Body of pancreas (tissue), 4 donors: ENCODE data around the gene TEX30. TPM values are rescaled to one million over a fixed set of nuclear protein-coding genes. Genes with fewer than 3 reads are reported as not detected.

Experiments
- ATAC-seq: fragments of 150-250 bp; one replicate; pipeline ENCODE4 v1.9.1; 2016
- DNase-seq, 4 donors: peaks; one replicate each; pipeline ENCODE4 v3.0.0-alpha.2; 2019
- H3K27ac ChIP-seq, 4 donors: fragments of 200-600 bp; sonication (generic); 1 replicate in 3 of 4; 2 replicates in 1 of 4; pipeline versions ENCODE4 v1.5.1 to v1.6.1; 2016 to 2019; ENCODE audit warnings: mild to moderate bottlenecking in 1 of 4, mixed read lengths in 1 of 4, moderate library complexity in 1 of 4
- H3K27me3 ChIP-seq, 2 donors: fragments of 200-600 bp; sonication (generic); one replicate each; pipeline ENCODE4 v1.6.0; 2016; ENCODE audit warnings: mild to moderate bottlenecking in 1 of 2
- H3K36me3 ChIP-seq, 2 donors: fragments of 200-600 bp; sonication (generic); replicated peaks in 1 of 2; 2 replicates each; pipeline ENCODE4 v1.5.1; 2016; ENCODE audit warnings: low read depth in 2 of 2; ENCODE audit not compliant: insufficient read depth in 1 of 2
- H3K4me1 ChIP-seq: fragments of 200-600 bp; sonication (generic); one replicate; pipeline ENCODE4 v1.6.0; 2016
- H3K4me3 ChIP-seq, 2 donors: fragments of 200-600 bp; sonication (generic); 1 replicate in 1 of 2; 2 replicates in 1 of 2; pipeline ENCODE4 v1.5.1; 2016 to 2019
- H3K9me3 ChIP-seq, 3 donors: fragments of 200-600 bp; sonication (generic); 1 replicate in 2 of 3; 2 replicates in 1 of 3; pipeline ENCODE4 v1.5.1; 2016
- CTCF ChIP-seq, 7 experiments: fragments of 450-650 bp in 4 of 7; fragments of 200-600 bp in 3 of 7; sonication (generic) in 3 of 7; IDR thresholded peaks; one replicate each; pipeline ENCODE4 v1.5.1; 2016 to 2019; ENCODE audit warnings: antibody characterized with exemption in 7 of 7
- POLR2A ChIP-seq, 3 donors: fragments of 450-650 bp; IDR thresholded peaks; one replicate each; pipeline ENCODE4 v1.6.1; 2016; ENCODE audit warnings: antibody characterized with exemption in 3 of 3, mild to moderate bottlenecking in 2 of 3
- WGBS, 2 donors: methylation state at CpG; one replicate each; pipeline ENCODE4 v1.1.5; 2017; 5-methylcytosine and 5-hydroxymethylcytosine counted together
- intact Hi-C: fragments of 100-400 bp; cut with DNase I; formaldehyde crosslinking; loops from one replicate; pipeline ENCODE4 v1.15.1; 2023
- total RNA-seq, 2 donors: library from RNA; depleted of rRNA; stranded (reverse); fragments of >200 nt; gene quantifications; one replicate each; pipeline ENCODE4 v1.1.0, GENCODE V29; 2016

Gene TEX30
- total RNA-seq, 2 donors from 2014 or later = 3.6 to 4.2 TPM

GRCh38 chr13:102768909-102769308 lies 4.7 kb downstream of the TEX30 start:
- intact Hi-C loops = no loop called here
- Histone ChIP-seq H3K27ac (no peak overlapping the region), H3K4me1 (peaks cover 6% of the 10 kb centered on the region), H3K27me3 (no peaks in the 10 kb centered on the region), H3K36me3 (no peaks in the 10 kb centered on the region), H3K4me3 (no peak overlapping the region), H3K9me3 (no peaks in the 10 kb centered on the region)
- ATAC-seq = no peak
- WGBS, 2 donors = 64 to 73% methylated on average over 2 of the region's 2 CpGs
- no peak for DNase-seq
- TF ChIP-seq CTCF (IDR thresholded peaks at IDR 0.05) (no peak), POLR2A (IDR thresholded peaks at IDR 0.05) (no peak)

- no peak for TF ChIP-seq POLR2A (IDR thresholded peaks at IDR 0.05)
- no peak for TF ChIP-seq CTCF (IDR thresholded peaks at IDR 0.05)
- Histone ChIP-seq H3K9me3 (no peaks in the 10 kb centered on the region), H3K4me1 (no peaks in the 10 kb centered on the region), H3K27ac (no peak overlapping the region), H3K36me3 (no peaks in the 10 kb centered on the region), H3K4me3 (no peak overlapping the region), H3K27me3 (no peaks in the 10 kb centered on the region)
- 77 to 89% methylated on average over 1 of the region's 1 CpG for WGBS, 2 donors
- intact Hi-C loops = no loop called here
- DNase-seq (no peak), ATAC-seq (no peak)
Observed at GRCh38 chr13:102763741-102764140, 9.8 kb downstream of the TEX30 start.

GRCh38 chr13:102761071-102761470 lies 12.5 kb downstream of the TEX30 start:
- Histone ChIP-seq H3K4me3 (no peak overlapping the region), H3K27me3 (no peaks in the 10 kb centered on the region), H3K27ac (no peak overlapping the region), H3K4me1 (no peaks in the 10 kb centered on the region), H3K36me3 (no peaks in the 10 kb centered on the region), H3K9me3 (no peaks in the 10 kb centered on the region)
- TF ChIP-seq POLR2A (IDR thresholded peaks at IDR 0.05) (no peak), CTCF (IDR thresholded peaks at IDR 0.05) (no peak)
- WGBS, 2 donors = 89 to 96% methylated on average over 1 of the region's 1 CpG
- no peak for ATAC-seq
- intact Hi-C loops = no loop called here
- no peak for DNase-seq

GRCh38 chr13:102758842-102759241 lies 14.7 kb downstream of the TEX30 start:
- Histone ChIP-seq H3K27me3 (no peaks in the 10 kb centered on the region), H3K4me1 (no peaks in the 10 kb centered on the region), H3K36me3 (no peaks in the 10 kb centered on the region), H3K4me3 (no peak overlapping the region), H3K9me3 (no peaks in the 10 kb centered on the region), H3K27ac (no peak overlapping the region)
- TF ChIP-seq CTCF (IDR thresholded peaks at IDR 0.05) (no peak), POLR2A (IDR thresholded peaks at IDR 0.05) (no peak)
- intact Hi-C loops = no loop called here
- no peak for ATAC-seq
- WGBS, 2 donors = 47 to 57% methylated on average over 2 of the region's 2 CpGs
- DNase-seq = no peak

GRCh38 chr13:102757006-102757405 lies 16.6 kb downstream of the TEX30 start:
- TF ChIP-seq CTCF (IDR thresholded peaks at IDR 0.05) (no peak), POLR2A (IDR thresholded peaks at IDR 0.05) (no peak)
- 44 to 58% methylated on average over 1 of the region's 1 CpG for WGBS, 2 donors
- no peak for DNase-seq
- peaks cover 0 to 1% (median 0%) of the 10 kb centered on the region in 3 donors for H3K9me3 ChIP-seq
- no peak overlapping the region for H3K4me3 ChIP-seq
- H3K27ac ChIP-seq = no peak overlapping the region
- intact Hi-C loops = no loop called here
- no peaks in the 10 kb centered on the region for H3K4me1 ChIP-seq
- H3K36me3 ChIP-seq = no peaks in the 10 kb centered on the region
- no peak for ATAC-seq
- H3K27me3 ChIP-seq = no peaks in the 10 kb centered on the region
